MCF 10A (cell line): ENCODE data around the gene TICAM2. TPM values are rescaled to one million over a fixed set of nuclear protein-coding genes. Genes with fewer than 3 reads are reported as not detected.

ENCODE experiments used
- BruUV-seq: library from RNA; stranded (reverse); fragments of 400-500 nt; replicated peaks from 2 replicates; lab custom pipeline; 2021; lab: Mats Ljungman, UMichigan
- CTCF ChIA-PET: fragments of 300-600 bp; sonication (Branson Sonifier 250); formaldehyde crosslinking; extraction: SDS; loops from one replicate; lab custom pipeline; 2021; ENCODE audit warnings: antibody characterized with exemption, inconsistent platforms; lab: Yijun Ruan, JAX
- POLR2A ChIA-PET: fragments of 300-600, 350-650 bp; sonication (Branson Sonifier 250); formaldehyde crosslinking; extraction: SDS; loops from one replicate; lab custom pipeline; 2020; ENCODE audit warnings: antibody characterized with exemption, inconsistent platforms; lab: Yijun Ruan, JAX
- DNase-seq: peaks from one replicate; pipeline ENCODE4 v3.0.0-alpha.2; 2018; ENCODE audit not compliant: unreplicated experiment
- H3K27ac Mint-ChIP-seq: one replicate; pipeline ENCODE4 v1.8.0; 2022; ENCODE audit warnings: mild to moderate bottlenecking, low read depth, mixed read lengths; ENCODE audit not compliant: unreplicated experiment
- H3K27me3 Mint-ChIP-seq: one replicate; pipeline ENCODE4 v1.8.0; 2022; ENCODE audit warnings: mixed read lengths; ENCODE audit not compliant: insufficient read depth, unreplicated experiment
- H3K36me3 Mint-ChIP-seq: one replicate; pipeline ENCODE4 v1.8.0; 2022; ENCODE audit warnings: mild to moderate bottlenecking, moderate library complexity, mixed read lengths; ENCODE audit not compliant: insufficient read depth, unreplicated experiment
- H3K4me1 Mint-ChIP-seq: one replicate; pipeline ENCODE4 v1.8.0; 2022; ENCODE audit warnings: mixed read lengths; ENCODE audit not compliant: insufficient read depth, unreplicated experiment
- H3K4me3 Mint-ChIP-seq: one replicate; pipeline ENCODE4 v1.8.0; 2022; ENCODE audit warnings: mild to moderate bottlenecking, moderate library complexity, mixed read lengths; ENCODE audit not compliant: unreplicated experiment
- H3K9me3 Mint-ChIP-seq: one replicate; pipeline ENCODE4 v1.8.0; 2022; ENCODE audit warnings: mixed read lengths; ENCODE audit not compliant: unreplicated experiment
- intact Hi-C: fragments of 100-400 bp; cut with micrococcal nuclease; formaldehyde crosslinking; loops from 2 replicates; pipeline ENCODE4 v1.14.1; 2022
- total RNA-seq: library from RNA; stranded (reverse); gene quantifications from 2 replicates; pipeline ENCODE4 v1.2.3, GENCODE V29; 2022
- TF ChIP-seq, protein P1 (sequence below): fragments of 200-600 bp; IDR thresholded peaks from one replicate; pipeline ENCODE4 v1.8.0; 2022; ENCODE audit warnings: antibody characterized with exemption, mild to moderate bottlenecking; ENCODE audit not compliant: unreplicated experiment

The TICAM2 gene
- total RNA-seq, 1 experiment from 2014 or later, result 3.7 TPM

DNA sequence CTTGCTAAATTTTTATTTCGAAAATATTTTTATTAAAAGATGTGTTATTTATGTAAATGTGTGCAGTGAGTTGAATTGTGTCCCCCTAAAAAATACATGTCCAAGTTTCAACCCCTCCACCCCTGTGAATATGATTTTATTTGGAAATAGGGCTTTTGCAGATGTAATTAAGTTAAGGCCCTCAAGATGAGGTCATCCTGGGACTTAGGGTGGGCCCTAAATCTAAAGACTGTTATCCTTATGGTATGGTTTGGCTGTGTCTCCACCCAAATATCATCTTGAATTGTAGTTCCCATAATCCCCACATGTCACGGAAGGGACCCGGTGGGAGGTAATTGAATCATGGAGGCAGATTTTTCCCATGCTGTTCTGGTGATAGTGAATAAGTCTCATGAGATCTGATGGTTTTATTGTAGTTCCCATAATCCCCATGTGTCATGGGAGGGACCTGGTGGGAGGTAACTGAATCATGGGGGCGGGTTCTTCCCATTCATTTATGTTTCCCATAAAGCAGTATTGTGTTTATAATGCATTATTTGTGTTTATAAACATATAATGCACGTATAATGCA lies 25.1 kb upstream of the TICAM2 start:
- Mint-ChIP-seq H3K27me3 (no peaks in the 10 kb centered on the region), H3K9me3 (no peaks in the 10 kb centered on the region), H3K36me3 (no peaks in the 10 kb centered on the region), H3K4me1 (no peaks in the 10 kb centered on the region), H3K27ac (no peak overlapping the region), H3K4me3 (no peak overlapping the region)
- ChIA-PET POLR2A (interaction anchor here (0.6 to 5.1 kb wide), 3 partner anchors 93 to 215 kb away, joined by 3 to 40 read pairs (median 3); partner anchors contain the start of genes AP3S1 and ATG12), CTCF (interaction anchor here (0.8 to 1.3 kb wide), 2 partner anchors 9 to 441 kb away, joined by 3 to 4 read pairs; no protein-coding TSS in a partner anchor)
- no peak for DNase-seq
- BruUV-seq, result no TSS peak
- intact Hi-C loops, result no loop called here
- TF ChIP-seq, protein P1, sequence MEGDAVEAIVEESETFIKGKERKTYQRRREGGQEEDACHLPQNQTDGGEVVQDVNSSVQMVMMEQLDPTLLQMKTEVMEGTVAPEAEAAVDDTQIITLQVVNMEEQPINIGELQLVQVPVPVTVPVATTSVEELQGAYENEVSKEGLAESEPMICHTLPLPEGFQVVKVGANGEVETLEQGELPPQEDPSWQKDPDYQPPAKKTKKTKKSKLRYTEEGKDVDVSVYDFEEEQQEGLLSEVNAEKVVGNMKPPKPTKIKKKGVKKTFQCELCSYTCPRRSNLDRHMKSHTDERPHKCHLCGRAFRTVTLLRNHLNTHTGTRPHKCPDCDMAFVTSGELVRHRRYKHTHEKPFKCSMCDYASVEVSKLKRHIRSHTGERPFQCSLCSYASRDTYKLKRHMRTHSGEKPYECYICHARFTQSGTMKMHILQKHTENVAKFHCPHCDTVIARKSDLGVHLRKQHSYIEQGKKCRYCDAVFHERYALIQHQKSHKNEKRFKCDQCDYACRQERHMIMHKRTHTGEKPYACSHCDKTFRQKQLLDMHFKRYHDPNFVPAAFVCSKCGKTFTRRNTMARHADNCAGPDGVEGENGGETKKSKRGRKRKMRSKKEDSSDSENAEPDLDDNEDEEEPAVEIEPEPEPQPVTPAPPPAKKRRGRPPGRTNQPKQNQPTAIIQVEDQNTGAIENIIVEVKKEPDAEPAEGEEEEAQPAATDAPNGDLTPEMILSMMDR, result no peak

DNA sequence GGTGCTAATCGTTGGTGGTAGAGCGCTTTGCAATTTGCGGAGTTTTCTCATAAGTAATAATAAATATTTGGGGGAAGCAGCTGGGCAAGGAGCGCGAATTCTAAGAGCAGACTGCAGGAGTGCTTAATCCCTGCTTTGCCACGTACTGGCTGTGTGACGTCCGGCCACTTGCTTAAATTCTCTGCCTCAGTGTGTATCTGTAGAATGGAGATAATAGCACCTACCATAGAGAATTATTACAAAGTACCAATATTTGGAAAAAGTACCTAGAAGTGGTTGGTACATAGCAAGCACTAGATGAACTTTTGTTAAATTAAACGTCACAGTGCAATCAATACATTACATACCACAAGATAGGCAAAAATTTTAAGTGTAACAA lies 24.2 kb upstream of the TICAM2 start:
- TF ChIP-seq, protein P1, result no peak
- H3K4me3 Mint-ChIP-seq, result no peak overlapping the region
- TSS peak; percentile 63 for BruUV-seq
- H3K27me3 Mint-ChIP-seq, result no peaks in the 10 kb centered on the region
- intact Hi-C loops, result no loop called here
- no peak for DNase-seq
- H3K4me1 Mint-ChIP-seq, result peaks cover 2% of the 10 kb centered on the region
- CTCF ChIA-PET, result interaction anchor here (0.8 kb wide), 1 partner anchor 10 kb away, joined by 3 read pairs; no protein-coding TSS in a partner anchor
- no peaks in the 10 kb centered on the region for H3K9me3 Mint-ChIP-seq
- POLR2A ChIA-PET, result interaction anchor here (0.6 to 5.1 kb wide), 3 partner anchors 92 to 221 kb away, joined by 3 to 40 read pairs (median 3); partner anchors contain the start of genes AP3S1 and ATG12
- H3K27ac Mint-ChIP-seq, result no peak overlapping the region
- H3K36me3 Mint-ChIP-seq, result no peaks in the 10 kb centered on the region

DNA sequence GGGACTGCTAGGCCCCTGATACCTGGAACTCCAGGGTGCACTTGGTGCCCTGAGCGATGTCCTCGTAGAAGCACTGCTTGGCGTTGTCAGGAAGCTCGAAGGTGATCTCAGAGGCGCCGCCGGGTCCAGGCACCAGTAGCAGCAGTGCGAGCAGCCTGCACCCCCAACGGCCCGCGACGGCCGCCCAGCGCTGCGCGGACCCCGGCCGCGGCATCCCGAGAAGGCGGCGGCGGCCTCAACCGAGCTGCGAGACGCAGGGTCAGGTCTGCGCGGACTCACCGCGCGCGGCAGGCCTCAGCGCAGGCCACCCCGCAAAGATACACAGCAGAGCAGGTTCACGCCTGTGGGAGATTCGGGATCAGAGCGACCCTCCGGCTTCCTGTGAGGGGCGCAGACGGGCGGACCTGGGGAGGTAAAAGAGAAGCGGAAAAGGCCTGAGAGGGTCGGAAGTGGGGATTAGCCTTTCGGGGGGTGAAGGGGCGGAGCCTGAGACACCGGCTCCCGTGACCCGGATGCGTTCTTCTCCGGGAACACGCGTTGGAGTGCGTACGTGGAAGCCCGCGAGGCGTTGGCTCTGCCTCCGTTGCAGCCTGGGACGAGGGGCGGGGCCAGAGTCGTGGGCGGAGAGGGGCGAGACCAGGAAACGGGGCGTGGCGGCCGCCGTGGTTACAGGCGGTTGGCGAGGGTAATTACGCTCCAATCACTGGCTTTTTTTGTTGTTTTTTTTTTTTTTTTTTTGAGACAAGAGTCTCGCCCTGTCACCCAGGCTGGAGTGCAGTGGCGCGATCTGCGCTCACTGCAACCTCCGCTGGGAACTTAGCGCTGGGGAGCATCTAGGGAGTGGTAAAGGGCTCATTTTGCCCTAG lies 23.5 kb upstream of the TICAM2 start, which contains the start of gene TMED7:
TSS of gene TMED7 (minus strand) at position 458 of the 866 bp plus-strand sequence. CDS start at position 214, 244 bp downstream.
- TF ChIP-seq, protein P1, result no peak
- POLR2A ChIA-PET, result interaction anchor here (0.6 to 5.1 kb wide), 15 partner anchors 10 to 364 kb away, joined by 3 to 40 read pairs (median 5); partner anchors contain the start of genes AP3S1, ATG12 and CCDC112
- peak; percentile 98 for DNase-seq
- no TSS peak for BruUV-seq
- Mint-ChIP-seq H3K36me3 (no peaks in the 10 kb centered on the region), H3K9me3 (no peaks in the 10 kb centered on the region), H3K27ac (no peak within 1 kb of the TSS), H3K27me3 (no peaks in the 10 kb centered on the region), H3K4me3 (no peak within 1 kb of the TSS), H3K4me1 (peaks cover 5% of the 10 kb centered on the region)
- intact Hi-C loops, result no loop called here
- CTCF ChIA-PET, result interaction anchor here (0.6 to 1.5 kb wide), 12 partner anchors 8 to 461 kb away, joined by 3 to 14 read pairs (median 4); no protein-coding TSS in a partner anchor

DNA sequence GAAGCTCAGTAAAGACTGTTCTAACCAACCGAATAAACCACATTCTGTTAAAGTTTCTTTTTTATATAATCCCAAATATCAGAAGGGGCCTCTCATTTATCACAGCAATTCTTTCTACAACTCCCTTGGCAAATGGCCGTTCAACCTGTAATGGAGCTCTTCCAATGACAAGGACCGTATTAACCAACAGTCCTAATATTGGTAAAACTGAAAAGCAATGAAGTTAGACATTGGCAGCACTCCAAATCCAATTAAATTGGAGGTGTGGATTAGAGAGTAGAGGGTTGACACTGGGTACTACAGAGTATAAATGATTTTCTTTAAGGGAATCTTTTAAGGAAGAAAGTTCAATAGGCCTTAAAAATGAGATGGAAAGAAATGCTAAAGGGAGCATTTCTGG lies 22.7 kb upstream of the TICAM2 start:
- POLR2A ChIA-PET, result interaction anchor here (0.7 to 5.1 kb wide), 16 partner anchors 9 to 363 kb away, joined by 3 to 40 read pairs (median 5); partner anchors contain the start of genes AP3S1, ATG12 and CCDC112
- intact Hi-C loops, result no loop called here
- no peak for DNase-seq
- Mint-ChIP-seq H3K4me3 (no peak overlapping the region), H3K27me3 (no peaks in the 10 kb centered on the region), H3K9me3 (no peaks in the 10 kb centered on the region), H3K27ac (no peak overlapping the region), H3K4me1 (peaks cover 5% of the 10 kb centered on the region), H3K36me3 (peaks cover 7% of the 10 kb centered on the region)
- BruUV-seq, result no TSS peak
- TF ChIP-seq, protein P1, result no peak
- CTCF ChIA-PET, result interaction anchor here (0.6 to 1.5 kb wide), 18 partner anchors 7 to 1943 kb away, joined by 3 to 14 read pairs (median 4); no protein-coding TSS in a partner anchor
